ENCODE results near the gene RIIAD1. TPM values are rescaled to one million over a fixed set of nuclear protein-coding genes. Genes with fewer than 3 reads are reported as not detected.
"Not testable (repeated sequence)": the region's sequence is repeated elsewhere in the genome, so short reads cannot be mapped to it uniquely, and the experiment has no call there.

Gene RIIAD1
- total RNA-seq, 1 experiment from 2014 or later: not detected

DNA sequence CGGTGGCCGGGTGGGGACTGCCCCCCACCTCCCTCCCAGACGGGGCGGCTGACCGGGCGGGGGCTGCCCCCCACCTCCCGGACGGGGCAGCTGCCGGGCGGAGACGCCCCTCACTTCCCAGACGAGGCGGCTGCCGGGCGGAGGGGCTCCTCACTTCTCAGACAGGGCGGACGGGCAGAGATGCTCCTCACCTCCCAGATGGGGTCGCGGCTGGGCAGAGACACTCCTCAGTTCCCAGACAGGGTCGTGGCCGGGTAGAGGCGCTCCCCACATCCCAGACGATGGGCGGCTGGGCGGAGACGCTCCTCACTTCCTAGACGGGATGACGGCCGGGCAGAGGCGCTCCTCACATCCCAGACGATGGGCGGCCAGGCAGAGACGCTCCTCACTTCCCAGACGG is 47.9 kb downstream of the RIIAD1 start:
- H3K4me3 ChIP-seq (ENCODE audit: low read depth in 2 of 2, low read length in 2 of 2); H3K27ac ChIP-seq (ENCODE audit: low read length); CTCF ChIA-PET; BruUV-seq (replicated peaks); ATAC-seq; H3K36me3 ChIP-seq (ENCODE audit: control insufficient read depth, insufficient read depth, low read length); DNase-seq (ENCODE audit: low read depth, low spot score); H3K27me3 ChIP-seq (ENCODE audit: control insufficient read depth, insufficient read depth, low read length); intact Hi-C loops (cut with micrococcal nuclease; ENCODE audit: unreplicated experiment); H3K4me1 ChIP-seq (ENCODE audit: control insufficient read depth, insufficient read depth, low read length); H3K9me3 ChIP-seq (ENCODE audit: control insufficient read depth, insufficient read depth, low read depth, low read length); in situ Hi-C loops (cut with HindIII; ENCODE audit: low pct_unique_long_range_greater_than_20kb, low sequenced_read_pairs); POLR2A ChIA-PET: not testable (repeated sequence)

DNA sequence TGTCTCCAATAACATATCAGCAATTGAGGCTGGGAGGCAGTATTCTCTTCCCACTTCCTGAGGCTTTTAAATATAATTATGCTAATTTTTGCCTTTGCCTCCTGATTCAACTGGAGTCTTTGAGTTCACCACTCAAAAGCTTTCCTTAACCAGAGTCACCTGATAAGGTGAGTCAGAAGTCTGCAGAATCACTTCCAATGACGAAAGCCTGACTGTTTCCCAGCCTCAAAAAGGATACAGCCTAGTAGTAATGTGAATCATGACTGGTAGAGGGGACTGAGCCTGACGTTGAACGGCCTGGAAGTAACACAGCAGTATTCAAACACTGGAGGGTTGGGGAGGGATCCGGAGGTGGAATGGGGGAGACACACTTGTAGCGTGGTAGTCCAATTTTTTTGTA is 52.4 kb downstream of the RIIAD1 start:
- H3K4me1 ChIP-seq (ENCODE audit: control insufficient read depth, insufficient read depth, low read length): no peaks in the 10 kb centered on the region
- intact Hi-C loops (cut with micrococcal nuclease; ENCODE audit: unreplicated experiment) (no loop called here), in situ Hi-C loops (cut with HindIII; ENCODE audit: low pct_unique_long_range_greater_than_20kb, low sequenced_read_pairs) (no loop called here)
- no peaks in the 10 kb centered on the region for H3K27me3 ChIP-seq (ENCODE audit: control insufficient read depth, insufficient read depth, low read length)
- BruUV-seq (replicated peaks): TSS peak; percentile 51
- no peak overlapping the region for H3K27ac ChIP-seq (ENCODE audit: low read length)
- POLR2A ChIA-PET: no interaction called here
- CTCF ChIA-PET: no interaction called here
- TF ChIP-seq SIN3A (IDR thresholded peaks at IDR 0.05; ENCODE audit: borderline replicate concordance, insufficient read depth, low read depth, low read length) (no peak), POLR2AphosphoS5 (IDR thresholded peaks at IDR 0.05; ENCODE audit: low read depth, low read length) (no peak), CTCF (IDR thresholded peaks at IDR 0.05) (no peak), TCF7L2 (IDR thresholded peaks at IDR 0.05; ENCODE audit: low read depth, low read length) (no peak)
- TF ChIP-seq, protein P1, sequence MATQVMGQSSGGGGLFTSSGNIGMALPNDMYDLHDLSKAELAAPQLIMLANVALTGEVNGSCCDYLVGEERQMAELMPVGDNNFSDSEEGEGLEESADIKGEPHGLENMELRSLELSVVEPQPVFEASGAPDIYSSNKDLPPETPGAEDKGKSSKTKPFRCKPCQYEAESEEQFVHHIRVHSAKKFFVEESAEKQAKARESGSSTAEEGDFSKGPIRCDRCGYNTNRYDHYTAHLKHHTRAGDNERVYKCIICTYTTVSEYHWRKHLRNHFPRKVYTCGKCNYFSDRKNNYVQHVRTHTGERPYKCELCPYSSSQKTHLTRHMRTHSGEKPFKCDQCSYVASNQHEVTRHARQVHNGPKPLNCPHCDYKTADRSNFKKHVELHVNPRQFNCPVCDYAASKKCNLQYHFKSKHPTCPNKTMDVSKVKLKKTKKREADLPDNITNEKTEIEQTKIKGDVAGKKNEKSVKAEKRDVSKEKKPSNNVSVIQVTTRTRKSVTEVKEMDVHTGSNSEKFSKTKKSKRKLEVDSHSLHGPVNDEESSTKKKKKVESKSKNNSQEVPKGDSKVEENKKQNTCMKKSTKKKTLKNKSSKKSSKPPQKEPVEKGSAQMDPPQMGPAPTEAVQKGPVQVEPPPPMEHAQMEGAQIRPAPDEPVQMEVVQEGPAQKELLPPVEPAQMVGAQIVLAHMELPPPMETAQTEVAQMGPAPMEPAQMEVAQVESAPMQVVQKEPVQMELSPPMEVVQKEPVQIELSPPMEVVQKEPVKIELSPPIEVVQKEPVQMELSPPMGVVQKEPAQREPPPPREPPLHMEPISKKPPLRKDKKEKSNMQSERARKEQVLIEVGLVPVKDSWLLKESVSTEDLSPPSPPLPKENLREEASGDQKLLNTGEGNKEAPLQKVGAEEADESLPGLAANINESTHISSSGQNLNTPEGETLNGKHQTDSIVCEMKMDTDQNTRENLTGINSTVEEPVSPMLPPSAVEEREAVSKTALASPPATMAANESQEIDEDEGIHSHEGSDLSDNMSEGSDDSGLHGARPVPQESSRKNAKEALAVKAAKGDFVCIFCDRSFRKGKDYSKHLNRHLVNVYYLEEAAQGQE (IDR thresholded peaks at IDR 0.05; ENCODE audit: insufficient read depth in 1 of 2, low read depth in 2 of 2, low read length in 1 of 2): no peak
- H3K9me3 ChIP-seq (ENCODE audit: control insufficient read depth, insufficient read depth, low read depth, low read length): no peaks in the 10 kb centered on the region
- H3K36me3 ChIP-seq (ENCODE audit: control insufficient read depth, insufficient read depth, low read length): no peaks in the 10 kb centered on the region
- ATAC-seq (no peak), DNase-seq (ENCODE audit: low read depth, low spot score) (no peak)
- H3K4me3 ChIP-seq (ENCODE audit: low read depth in 2 of 2, low read length in 2 of 2): no peak overlapping the region

DNA sequence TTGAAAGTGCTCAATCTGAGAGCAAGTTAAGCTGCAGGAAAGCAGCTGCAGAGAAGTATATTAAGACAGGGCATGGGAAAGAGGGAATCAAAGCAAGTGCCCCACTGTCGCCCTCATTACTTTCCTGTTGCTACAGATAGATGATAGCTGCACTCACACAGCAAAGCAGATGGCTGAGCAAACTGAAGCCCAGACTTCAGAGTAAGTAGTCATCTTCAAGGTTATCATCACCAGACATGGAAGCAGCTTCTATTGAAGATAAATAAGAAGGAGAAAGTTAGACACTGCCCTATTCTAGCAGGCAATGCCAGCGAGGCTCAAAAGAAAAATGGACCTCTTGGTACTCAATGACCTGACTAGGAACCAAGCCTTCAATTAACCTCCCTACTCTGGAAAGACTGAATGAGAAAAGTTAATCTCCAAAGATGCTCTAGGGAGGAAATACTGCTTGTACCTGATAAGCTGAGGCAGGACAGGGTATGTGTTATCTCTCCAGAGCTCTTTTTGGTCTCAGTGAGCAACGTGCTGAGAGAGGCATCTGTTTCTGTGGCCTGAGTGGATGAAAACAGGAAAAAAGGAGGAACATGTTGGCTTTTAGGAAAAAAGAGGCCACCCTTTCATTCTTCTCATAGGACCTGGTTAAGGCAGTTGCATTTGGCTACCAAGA is 53.1 kb downstream of the RIIAD1 start:
- ChIA-PET CTCF (no interaction called here), POLR2A (no interaction called here)
- intact Hi-C loops (cut with micrococcal nuclease; ENCODE audit: unreplicated experiment): no loop called here
- no peaks in the 10 kb centered on the region for H3K36me3 ChIP-seq (ENCODE audit: control insufficient read depth, insufficient read depth, low read length)
- no TSS peak for BruUV-seq (replicated peaks)
- TF ChIP-seq SIN3A (IDR thresholded peaks at IDR 0.05; ENCODE audit: borderline replicate concordance, insufficient read depth, low read depth, low read length): no peak
- TF ChIP-seq POLR2AphosphoS5 (IDR thresholded peaks at IDR 0.05; ENCODE audit: low read depth, low read length): no peak
- no peak for TF ChIP-seq TCF7L2 (IDR thresholded peaks at IDR 0.05; ENCODE audit: low read depth, low read length)
- TF ChIP-seq, protein P1 (IDR thresholded peaks at IDR 0.05; ENCODE audit: insufficient read depth in 1 of 2, low read depth in 2 of 2, low read length in 1 of 2): no peak
- no peak for TF ChIP-seq CTCF (IDR thresholded peaks at IDR 0.05)
- H3K4me3 ChIP-seq (ENCODE audit: low read depth in 2 of 2, low read length in 2 of 2): no peak overlapping the region
- no peaks in the 10 kb centered on the region for H3K27me3 ChIP-seq (ENCODE audit: control insufficient read depth, insufficient read depth, low read length)
- DNase-seq (ENCODE audit: low read depth, low spot score): no peak
- H3K4me1 ChIP-seq (ENCODE audit: control insufficient read depth, insufficient read depth, low read length): no peaks in the 10 kb centered on the region
- no peaks in the 10 kb centered on the region for H3K9me3 ChIP-seq (ENCODE audit: control insufficient read depth, insufficient read depth, low read depth, low read length)
- in situ Hi-C loops (cut with HindIII; ENCODE audit: low pct_unique_long_range_greater_than_20kb, low sequenced_read_pairs): no loop called here
- no peak overlapping the region for H3K27ac ChIP-seq (ENCODE audit: low read length)
- ATAC-seq: no peak

Data from Panc1 (cell line).